Measurements from ENCODE around the gene CEP170.

CEP170 gene

GRCh38 chr1:243267914-243268653 lies 13.0 kb upstream of the CEP170 start:
- no peak for ATAC-seq

GRCh38 chr1:243267471-243267880 lies 12.4 kb upstream of the CEP170 start:
- no peak for ATAC-seq

GRCh38 chr1:243266231-243266630 lies 11.2 kb upstream of the CEP170 start:
- no peak for ATAC-seq

GRCh38 chr1:243264717-243265116 lies 9.6 kb upstream of the CEP170 start:
- no peak for ATAC-seq

GRCh38 chr1:243261390-243261789 lies 6.3 kb upstream of the CEP170 start:
- ATAC-seq: no peak

- no peak for ATAC-seq
Measured at GRCh38 chr1:243260221-243260880, 5.3 kb upstream of the CEP170 start.

GRCh38 chr1:243258731-243259130 lies 3.6 kb upstream of the CEP170 start:
- ATAC-seq: no peak

- no peak for ATAC-seq
Measured at GRCh38 chr1:243257189-243257588, 2.1 kb upstream of the CEP170 start.

- no peak for ATAC-seq
Measured at GRCh38 chr1:243256590-243256989, 1.5 kb upstream of the CEP170 start.

- peak; percentile 85 to 86 for ATAC-seq
Measured at GRCh38 chr1:243255791-243256512, 871 bp upstream of the CEP170 start, which contains the start of gene SDCCAG8. Gene SDCCAG8, plus strand, starts transcription at chr1:243256041. Its CDS starts 133 bp downstream, at chr1:243256174.

GRCh38 chr1:243254233-243254926 lies 701 bp downstream of the CEP170 start:
- ATAC-seq: no peak

GRCh38 chr1:243253926-243254232 lies 1.2 kb downstream of the CEP170 start:
- ATAC-seq: no peak

- no peak for ATAC-seq
Measured at GRCh38 chr1:243253211-243253925, 1.7 kb downstream of the CEP170 start.

GRCh38 chr1:243251539-243251938 lies 3.5 kb downstream of the CEP170 start:
- no peak for ATAC-seq

GRCh38 chr1:243250102-243250501 lies 5.0 kb downstream of the CEP170 start:
- ATAC-seq: no peak

- ATAC-seq: no peak
Measured at GRCh38 chr1:243249214-243249613, 5.9 kb downstream of the CEP170 start.

- no peak for ATAC-seq
Measured at GRCh38 chr1:243247901-243248300, 7.2 kb downstream of the CEP170 start.

- no peak for ATAC-seq
Measured at GRCh38 chr1:243246916-243247315, 8.2 kb downstream of the CEP170 start.

GRCh38 chr1:243244432-243244841 lies 10.6 kb downstream of the CEP170 start:
- no peak for ATAC-seq

GRCh38 chr1:243236604-243237252 lies 18.4 kb downstream of the CEP170 start:
- ATAC-seq: no peak

GRCh38 chr1:243234978-243235647 lies 20.0 kb downstream of the CEP170 start:
- ATAC-seq: no peak

All from activated CD4-positive, CD25-positive, alpha-beta regulatory T cell treated with anti-CD3 and anti-CD28 coated beads, Interleukin-2, amount 50 U/mL, for 24 hours (primary cell).